HepG2 (cell line): ENCODE results near the gene TEX19. TPM values are rescaled to one million over a fixed set of nuclear protein-coding genes. Genes with fewer than 3 reads are reported as not detected.

Source experiments
- BORCS8-MEF2B ChIP-seq: sonication (generic); formaldehyde crosslinking; IDR thresholded peaks from 2 replicates; pipeline ENCODE4 v1.8.0; 2022; ENCODE audit warnings: mild to moderate bottlenecking, missing genetic modification reagents
- FOXP1 ChIP-seq, 2 experiments: fragments of 450-650 bp in 1 of 2; IDR thresholded peaks; 2 replicates each; pipeline ENCODE4 v1.6.1; 2017 to 2018; ENCODE audit warnings: antibody characterized with exemption in 1 of 2
- HMGA1 ChIP-seq: sonication (generic); formaldehyde crosslinking; conservative IDR thresholded peaks from 2 replicates; pipeline ENCODE4 v1.4.0; 2020; ENCODE audit warnings: missing genetic modification reagents
- HOXD1 ChIP-seq: sonication (generic); formaldehyde crosslinking; IDR thresholded peaks from 2 replicates; pipeline ENCODE4 v1.5.0; 2020; ENCODE audit warnings: missing genetic modification reagents
- NONO ChIP-seq, 2 experiments: fragments of 450-650 bp in 1 of 2; sonication (generic) in 1 of 2; formaldehyde crosslinking in 1 of 2; IDR thresholded peaks in 1 of 2; conservative IDR thresholded peaks in 1 of 2; 2 replicates each; pipeline versions ENCODE4 v1.6.1 to v1.8.0; 2017 to 2022; ENCODE audit warnings: mild to moderate bottlenecking in 1 of 2, missing genetic modification reagents in 1 of 2, moderate library complexity in 1 of 2
- NR1H2 ChIP-seq: sonication (generic); formaldehyde crosslinking; IDR thresholded peaks from 2 replicates; pipeline ENCODE4 v1.8.1; 2022; ENCODE audit warnings: low read depth, missing genetic modification reagents, borderline replicate concordance
- REL ChIP-seq: sonication (generic); formaldehyde crosslinking; conservative IDR thresholded peaks from 2 replicates; pipeline ENCODE4 v1.8.0; 2022; ENCODE audit warnings: mild to moderate bottlenecking, missing genetic modification reagents, moderate library complexity
- RORA ChIP-seq: sonication (generic); formaldehyde crosslinking; IDR thresholded peaks from 2 replicates; pipeline ENCODE4 v1.5.0; 2020; ENCODE audit warnings: mild to moderate bottlenecking, missing genetic modification reagents, moderate library complexity
- SIX1 ChIP-seq: sonication (generic); formaldehyde crosslinking; IDR thresholded peaks from 2 replicates; pipeline ENCODE4 v1.4.0; 2020; ENCODE audit warnings: missing genetic modification reagents, borderline replicate concordance
- WIZ ChIP-seq: sonication (generic); formaldehyde crosslinking; IDR thresholded peaks from 2 replicates; pipeline ENCODE4 v1.5.1; 2020; ENCODE audit warnings: mild to moderate bottlenecking, missing genetic modification reagents
- ZNF20 ChIP-seq: sonication (generic); formaldehyde crosslinking; IDR thresholded peaks from 2 replicates; pipeline ENCODE4 v1.4.0; 2020; ENCODE audit warnings: mild to moderate bottlenecking, moderate library complexity, missing genetic modification reagents
- ZNF232 ChIP-seq: sonication (generic); formaldehyde crosslinking; IDR thresholded peaks from 2 replicates; pipeline ENCODE4 v1.4.0; 2020; ENCODE audit warnings: missing genetic modification reagents, borderline replicate concordance
- ZNF24 ChIP-seq: fragments of 450-650 bp; IDR thresholded peaks from 2 replicates; pipeline ENCODE4 v1.6.1; 2017; ENCODE audit warnings: antibody characterized with exemption, mild to moderate bottlenecking
- ZNF260 ChIP-seq: sonication (generic); formaldehyde crosslinking; IDR thresholded peaks from 2 replicates; pipeline ENCODE4 v1.4.0; 2020; ENCODE audit warnings: missing genetic modification reagents, low read depth, mild to moderate bottlenecking, borderline replicate concordance
- ZNF841 ChIP-seq: sonication (generic); formaldehyde crosslinking; IDR thresholded peaks from 2 replicates; pipeline ENCODE4 v1.8.1; 2023; ENCODE audit warnings: missing genetic modification reagents, borderline replicate concordance
- ZSCAN21 ChIP-seq: sonication (generic); formaldehyde crosslinking; IDR thresholded peaks from 2 replicates; pipeline ENCODE4 v1.8.0; 2022; ENCODE audit warnings: mild to moderate bottlenecking, missing genetic modification reagents, moderate library complexity, borderline replicate concordance
- polyA plus RNA-seq, 8 experiments: library from polyadenylated mRNA; depleted of rRNA in 3 of 8; stranded (reverse) in 7 of 8; unstranded in 1 of 8; fragments of >200 nt; fragmentation: Illumina TruSeq in 4 of 8; extraction: Trizol in 4 of 8; gene quantifications; 2 replicates each; pipeline versions ENCODE4 v1.2.1 to v1.2.3, GENCODE V29; 2011 to 2016; ENCODE audit warnings: low read depth in 4 of 8, missing spikeins in 1 of 8, mixed read lengths in 1 of 8; ENCODE audit not compliant: insufficient read depth in 1 of 8
- total RNA-seq, 5 experiments: library from RNA; depleted of rRNA; stranded (reverse); fragments of >200 nt; fragmentation: Illumina TruSeq; extraction: Trizol; gene quantifications; 2 replicates each; pipeline ENCODE4 v1.2.3, GENCODE V29; 2016; ENCODE audit warnings: low read depth in 1 of 5
- TF ChIP-seq, protein P1 (sequence below): fragments of 450-650 bp; IDR thresholded peaks from 2 replicates; pipeline ENCODE4 v1.6.1; 2017
- TF ChIP-seq, protein P2 (sequence below): sonication (generic); formaldehyde crosslinking; conservative IDR thresholded peaks from 2 replicates; pipeline ENCODE4 v1.8.0; 2022; ENCODE audit warnings: low read depth, missing genetic modification reagents
- TF ChIP-seq, protein P3 (sequence below): sonication (generic); formaldehyde crosslinking; IDR thresholded peaks from 2 replicates; pipeline ENCODE4 v1.4.0; 2020; ENCODE audit warnings: missing genetic modification reagents, borderline replicate concordance
- TF ChIP-seq, protein P4 (sequence below): sonication (generic); formaldehyde crosslinking; IDR thresholded peaks from 2 replicates; pipeline ENCODE4 v1.5.0; 2020; ENCODE audit warnings: mild to moderate bottlenecking, missing genetic modification reagents

Gene TEX19
- total and polyA plus RNA-seq, 2 of the 13 experiments (the other 11 are each of a cell fraction or from before 2014, with no cell fraction given), result 1.3 to 6.0 TPM

DNA sequence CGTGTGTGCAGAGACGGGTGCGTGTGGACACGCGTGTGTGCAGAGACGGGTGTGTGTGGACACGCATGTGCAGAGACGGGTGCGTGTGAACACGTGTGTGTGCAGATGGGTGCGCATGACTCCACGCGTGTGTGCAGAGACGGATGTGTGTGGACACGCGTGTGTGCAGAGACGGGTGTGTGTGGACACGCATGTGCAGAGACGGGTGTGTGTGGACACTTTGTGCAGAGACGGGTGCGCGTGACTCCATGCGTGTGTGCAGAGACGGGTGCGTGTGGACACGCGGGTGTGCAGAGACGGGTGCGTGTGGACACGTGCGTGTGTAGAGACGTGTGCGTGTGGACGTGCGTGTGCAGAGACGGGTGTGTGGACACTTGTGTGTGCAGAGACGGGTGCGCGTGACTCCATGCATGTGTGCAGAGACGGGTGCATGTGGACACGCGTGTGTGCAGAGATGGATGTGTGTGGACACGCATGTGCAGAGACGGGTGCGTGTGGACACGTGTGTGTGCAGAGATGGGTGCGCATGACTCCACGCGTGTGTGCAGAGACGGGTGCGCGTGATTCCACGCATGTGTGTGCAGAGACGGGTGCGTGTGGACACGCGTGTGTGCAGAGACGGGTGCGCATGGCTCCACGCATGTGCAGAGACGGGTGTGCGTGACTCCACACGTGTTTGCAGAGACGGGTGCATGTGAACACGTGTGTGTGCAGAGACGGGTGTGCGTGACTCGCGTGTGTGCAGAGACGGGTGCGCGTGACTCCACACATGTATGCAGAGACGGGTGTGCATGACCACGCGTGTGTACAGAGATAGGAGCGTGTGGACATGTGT is 40.1 kb upstream of the TEX19 start (continued):
- TF ChIP-seq ZNF260 (CRISPR knock-in tag) (no peak), ZSCAN21 (CRISPR knock-in tag) (0 out of 2 replicates have a peak, but pooled peaks have one; percentile 15), NONO (IDR thresholded peaks at IDR 0.05) (no peak), NONO (CRISPR knock-in tag; conservative IDR thresholded peaks at IDR 0.05) (peak; percentile 46), ZNF232 (CRISPR knock-in tag) (no peak), RORA (no peak), ZNF24 (no peak), HMGA1 (no peak), ZNF841 (CRISPR knock-in tag) (0 out of 2 replicates have a peak, but pooled peaks have one; percentile 40), BORCS8-MEF2B (CRISPR knock-in tag) (peak; percentile 48; the same call in 1 of the 2 replicates), WIZ (CRISPR knock-in tag) (no peak), SIX1 (CRISPR knock-in tag) (no peak), HOXD1 (CRISPR knock-in tag) (no peak), ZNF20 (CRISPR knock-in tag) (no peak), FOXP1 (IDR thresholded peaks at IDR 0.05) (no peak), FOXP1 (CRISPR knock-in tag; IDR thresholded peaks at IDR 0.05) (no peak), REL (CRISPR knock-in tag) (peak; percentile 69; the same call in 1 of the 2 replicates), NR1H2 (CRISPR knock-in tag) (0 out of 2 replicates have a peak, but pooled peaks have one; percentile 68)
- TF ChIP-seq, protein P1, sequence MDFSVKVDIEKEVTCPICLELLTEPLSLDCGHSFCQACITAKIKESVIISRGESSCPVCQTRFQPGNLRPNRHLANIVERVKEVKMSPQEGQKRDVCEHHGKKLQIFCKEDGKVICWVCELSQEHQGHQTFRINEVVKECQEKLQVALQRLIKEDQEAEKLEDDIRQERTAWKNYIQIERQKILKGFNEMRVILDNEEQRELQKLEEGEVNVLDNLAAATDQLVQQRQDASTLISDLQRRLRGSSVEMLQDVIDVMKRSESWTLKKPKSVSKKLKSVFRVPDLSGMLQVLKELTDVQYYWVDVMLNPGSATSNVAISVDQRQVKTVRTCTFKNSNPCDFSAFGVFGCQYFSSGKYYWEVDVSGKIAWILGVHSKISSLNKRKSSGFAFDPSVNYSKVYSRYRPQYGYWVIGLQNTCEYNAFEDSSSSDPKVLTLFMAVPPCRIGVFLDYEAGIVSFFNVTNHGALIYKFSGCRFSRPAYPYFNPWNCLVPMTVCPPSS, result no peak
- TF ChIP-seq, protein P2, sequence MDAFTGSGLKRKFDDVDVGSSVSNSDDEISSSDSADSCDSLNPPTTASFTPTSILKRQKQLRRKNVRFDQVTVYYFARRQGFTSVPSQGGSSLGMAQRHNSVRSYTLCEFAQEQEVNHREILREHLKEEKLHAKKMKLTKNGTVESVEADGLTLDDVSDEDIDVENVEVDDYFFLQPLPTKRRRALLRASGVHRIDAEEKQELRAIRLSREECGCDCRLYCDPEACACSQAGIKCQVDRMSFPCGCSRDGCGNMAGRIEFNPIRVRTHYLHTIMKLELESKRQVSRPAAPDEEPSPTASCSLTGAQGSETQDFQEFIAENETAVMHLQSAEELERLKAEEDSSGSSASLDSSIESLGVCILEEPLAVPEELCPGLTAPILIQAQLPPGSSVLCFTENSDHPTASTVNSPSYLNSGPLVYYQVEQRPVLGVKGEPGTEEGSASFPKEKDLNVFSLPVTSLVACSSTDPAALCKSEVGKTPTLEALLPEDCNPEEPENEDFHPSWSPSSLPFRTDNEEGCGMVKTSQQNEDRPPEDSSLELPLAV, result peak; percentile 68; the same call in 1 of the 2 replicates
- TF ChIP-seq, protein P3, sequence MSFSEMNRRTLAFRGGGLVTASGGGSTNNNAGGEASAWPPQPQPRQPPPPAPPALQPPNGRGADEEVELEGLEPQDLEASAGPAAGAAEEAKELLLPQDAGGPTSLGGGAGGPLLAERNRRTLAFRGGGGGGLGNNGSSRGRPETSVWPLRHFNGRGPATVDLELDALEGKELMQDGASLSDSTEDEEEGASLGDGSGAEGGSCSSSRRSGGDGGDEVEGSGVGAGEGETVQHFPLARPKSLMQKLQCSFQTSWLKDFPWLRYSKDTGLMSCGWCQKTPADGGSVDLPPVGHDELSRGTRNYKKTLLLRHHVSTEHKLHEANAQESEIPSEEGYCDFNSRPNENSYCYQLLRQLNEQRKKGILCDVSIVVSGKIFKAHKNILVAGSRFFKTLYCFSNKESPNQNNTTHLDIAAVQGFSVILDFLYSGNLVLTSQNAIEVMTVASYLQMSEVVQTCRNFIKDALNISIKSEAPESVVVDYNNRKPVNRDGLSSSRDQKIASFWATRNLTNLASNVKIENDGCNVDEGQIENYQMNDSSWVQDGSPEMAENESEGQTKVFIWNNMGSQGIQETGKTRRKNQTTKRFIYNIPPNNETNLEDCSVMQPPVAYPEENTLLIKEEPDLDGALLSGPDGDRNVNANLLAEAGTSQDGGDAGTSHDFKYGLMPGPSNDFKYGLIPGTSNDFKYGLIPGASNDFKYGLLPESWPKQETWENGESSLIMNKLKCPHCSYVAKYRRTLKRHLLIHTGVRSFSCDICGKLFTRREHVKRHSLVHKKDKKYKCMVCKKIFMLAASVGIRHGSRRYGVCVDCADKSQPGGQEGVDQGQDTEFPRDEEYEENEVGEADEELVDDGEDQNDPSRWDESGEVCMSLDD (CRISPR knock-in tag), result no peak
- TF ChIP-seq, protein P4, sequence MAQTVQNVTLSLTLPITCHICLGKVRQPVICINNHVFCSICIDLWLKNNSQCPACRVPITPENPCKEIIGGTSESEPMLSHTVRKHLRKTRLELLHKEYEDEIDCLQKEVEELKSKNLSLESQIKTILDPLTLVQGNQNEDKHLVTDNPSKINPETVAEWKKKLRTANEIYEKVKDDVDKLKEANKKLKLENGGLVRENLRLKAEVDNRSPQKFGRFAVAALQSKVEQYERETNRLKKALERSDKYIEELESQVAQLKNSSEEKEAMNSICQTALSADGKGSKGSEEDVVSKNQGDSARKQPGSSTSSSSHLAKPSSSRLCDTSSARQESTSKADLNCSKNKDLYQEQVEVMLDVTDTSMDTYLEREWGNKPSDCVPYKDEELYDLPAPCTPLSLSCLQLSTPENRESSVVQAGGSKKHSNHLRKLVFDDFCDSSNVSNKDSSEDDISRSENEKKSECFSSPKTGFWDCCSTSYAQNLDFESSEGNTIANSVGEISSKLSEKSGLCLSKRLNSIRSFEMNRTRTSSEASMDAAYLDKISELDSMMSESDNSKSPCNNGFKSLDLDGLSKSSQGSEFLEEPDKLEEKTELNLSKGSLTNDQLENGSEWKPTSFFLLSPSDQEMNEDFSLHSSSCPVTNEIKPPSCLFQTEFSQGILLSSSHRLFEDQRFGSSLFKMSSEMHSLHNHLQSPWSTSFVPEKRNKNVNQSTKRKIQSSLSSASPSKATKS (CRISPR knock-in tag), result no peak
